Activated CD4-positive, CD25-positive, alpha-beta regulatory T cell (primary cell): Measurements from ENCODE around the gene STYXL1.
"Not testable (repeated sequence)": the region's sequence is repeated elsewhere in the genome, so short reads cannot be mapped to it uniquely, and the experiment has no call there.

Experiments used
- DNase-seq, 4 experiments: peaks; one replicate each; lab custom pipeline; 2025; lab: John Stamatoyannopoulos, UW

STYXL1 gene

GRCh38 chr7:76047811-76048667 lies at the start of gene STYXL1, which contains the start of gene MDH2:
STYXL1 (minus strand) TSS chr7:76048000; CDS start chr7:76030523, 17,477 bp downstream.
MDH2 (plus strand) TSS chr7:76048106; CDS start chr7:76048161, 55 bp downstream.
- peak; percentile 64 to 80 (median 70) for DNase-seq

- DNase-seq, result no peak
These were observed 48.1 kb upstream of the STYXL1 start for GRCh38 chr7:76095908-76096307.

GRCh38 chr7:76094326-76094725 lies 46.5 kb upstream of the STYXL1 start:
- not testable (repeated sequence) for DNase-seq

- DNase-seq, result not testable (repeated sequence)
These were observed 45.7 kb upstream of the STYXL1 start for GRCh38 chr7:76093531-76093930.

- DNase-seq, result no peak
These were observed 43.7 kb upstream of the STYXL1 start for GRCh38 chr7:76091506-76091905.

- no peak for DNase-seq
These were observed 42.2 kb upstream of the STYXL1 start for GRCh38 chr7:76089865-76090475.

GRCh38 chr7:76087362-76087791 lies 39.6 kb upstream of the STYXL1 start:
- DNase-seq, result not testable (repeated sequence)

GRCh38 chr7:76086070-76086469 lies 38.3 kb upstream of the STYXL1 start:
- DNase-seq, result no peak

GRCh38 chr7:76084115-76084514 lies 36.3 kb upstream of the STYXL1 start:
- DNase-seq, result not testable (repeated sequence)

GRCh38 chr7:76080204-76080603 lies 32.4 kb upstream of the STYXL1 start:
- DNase-seq, result no peak

GRCh38 chr7:76077435-76077834 lies 29.6 kb upstream of the STYXL1 start:
- DNase-seq, result no peak

GRCh38 chr7:76076995-76077394 lies 29.2 kb upstream of the STYXL1 start:
- DNase-seq, result no peak

GRCh38 chr7:76074972-76075370 lies 27.2 kb upstream of the STYXL1 start:
- DNase-seq, result no peak

GRCh38 chr7:76074306-76074971 lies 26.6 kb upstream of the STYXL1 start:
- DNase-seq, result no peak

GRCh38 chr7:76073335-76073990 lies 25.7 kb upstream of the STYXL1 start:
- no peak for DNase-seq

GRCh38 chr7:76072243-76073148 lies 24.7 kb upstream of the STYXL1 start:
- no peak for DNase-seq

GRCh38 chr7:76071316-76072242 lies 23.8 kb upstream of the STYXL1 start:
- no peak for DNase-seq

- DNase-seq, result no peak
These were observed 21.4 kb upstream of the STYXL1 start for GRCh38 chr7:76069238-76069638.

- DNase-seq, result no peak
These were observed 19.1 kb upstream of the STYXL1 start for GRCh38 chr7:76066716-76067503.
